Measurements from ENCODE around the gene MAML3.

DNA sequence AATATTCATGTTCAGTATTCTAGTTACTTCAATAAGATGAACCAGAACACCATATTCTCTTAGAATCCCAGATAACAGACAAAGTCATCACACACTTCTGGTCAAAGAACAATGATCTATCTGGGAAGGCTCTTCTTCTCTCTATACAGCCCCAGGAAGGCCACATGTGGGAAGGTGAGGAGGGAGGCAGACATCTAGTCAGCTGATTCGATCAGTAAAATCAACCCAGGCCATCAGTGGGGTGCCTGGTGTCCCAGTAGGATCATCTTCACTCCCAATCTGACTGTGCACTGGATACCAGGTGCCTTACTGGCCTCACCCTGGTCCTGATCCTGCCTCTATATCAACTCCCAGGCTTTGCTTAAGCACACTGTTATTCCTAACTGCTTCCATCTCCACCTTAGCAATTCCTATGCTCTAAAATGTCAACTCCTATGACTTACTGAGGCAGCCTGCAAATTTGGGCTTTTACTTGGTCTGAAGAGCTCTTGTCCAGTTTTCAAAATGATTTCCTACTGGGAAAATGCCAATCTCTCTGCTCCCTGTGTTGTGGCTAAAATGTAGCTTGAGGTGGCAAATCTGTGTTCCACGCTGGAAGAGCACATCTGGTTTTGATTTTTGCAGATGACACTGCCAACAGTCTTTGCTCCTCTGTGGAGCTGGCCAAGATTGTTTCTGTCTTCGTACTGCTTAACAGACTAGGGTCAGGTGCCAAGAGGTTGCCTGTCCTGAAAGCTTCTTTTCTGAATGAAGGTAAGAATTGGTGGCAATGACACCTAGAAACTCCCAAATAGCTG is 359.6 kb downstream of the MAML3 start:
- TF ChIP-seq, protein P1, sequence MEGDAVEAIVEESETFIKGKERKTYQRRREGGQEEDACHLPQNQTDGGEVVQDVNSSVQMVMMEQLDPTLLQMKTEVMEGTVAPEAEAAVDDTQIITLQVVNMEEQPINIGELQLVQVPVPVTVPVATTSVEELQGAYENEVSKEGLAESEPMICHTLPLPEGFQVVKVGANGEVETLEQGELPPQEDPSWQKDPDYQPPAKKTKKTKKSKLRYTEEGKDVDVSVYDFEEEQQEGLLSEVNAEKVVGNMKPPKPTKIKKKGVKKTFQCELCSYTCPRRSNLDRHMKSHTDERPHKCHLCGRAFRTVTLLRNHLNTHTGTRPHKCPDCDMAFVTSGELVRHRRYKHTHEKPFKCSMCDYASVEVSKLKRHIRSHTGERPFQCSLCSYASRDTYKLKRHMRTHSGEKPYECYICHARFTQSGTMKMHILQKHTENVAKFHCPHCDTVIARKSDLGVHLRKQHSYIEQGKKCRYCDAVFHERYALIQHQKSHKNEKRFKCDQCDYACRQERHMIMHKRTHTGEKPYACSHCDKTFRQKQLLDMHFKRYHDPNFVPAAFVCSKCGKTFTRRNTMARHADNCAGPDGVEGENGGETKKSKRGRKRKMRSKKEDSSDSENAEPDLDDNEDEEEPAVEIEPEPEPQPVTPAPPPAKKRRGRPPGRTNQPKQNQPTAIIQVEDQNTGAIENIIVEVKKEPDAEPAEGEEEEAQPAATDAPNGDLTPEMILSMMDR (IDR thresholded peaks at IDR 0.05; ENCODE audit: insufficient read depth, low read depth, low read length), result no peak
- no peak for TF ChIP-seq EZH2 (IDR thresholded peaks at IDR 0.05; ENCODE audit: insufficient read depth, low read length)

Data from astrocyte (in vitro differentiated cells and primary cell).